NCI-H446 treated with DMSO at 0.1 percent for 48 hours (cell line): ENCODE measurements around the gene RNF115.
"Not testable (repeated sequence)": the region's sequence is repeated elsewhere in the genome, so short reads cannot be mapped to it uniquely, and the experiment has no call there.

ENCODE experiments used
- DNase-seq: peaks from one replicate; lab custom pipeline; 2025; lab: John Stamatoyannopoulos, UW

RNF115 gene

GRCh38 chr1:145777357-145778145 lies 46.3 kb downstream of the RNF115 start:
- DNase-seq: no peak

GRCh38 chr1:145773423-145773822 lies 50.5 kb downstream of the RNF115 start:
- DNase-seq: no peak

GRCh38 chr1:145771056-145771455 lies 52.8 kb downstream of the RNF115 start:
- DNase-seq: no peak

- DNase-seq: not testable (repeated sequence)
Observed at GRCh38 chr1:145768004-145768403, 55.9 kb downstream of the RNF115 start.

GRCh38 chr1:145766926-145767325 lies 57.0 kb downstream of the RNF115 start:
- not testable (repeated sequence) for DNase-seq

- not testable (repeated sequence) for DNase-seq
Observed at GRCh38 chr1:145765585-145766360, 58.1 kb downstream of the RNF115 start.

- DNase-seq: not testable (repeated sequence)
Observed at GRCh38 chr1:145765127-145765526, 58.8 kb downstream of the RNF115 start.

- not testable (repeated sequence) for DNase-seq
Observed at GRCh38 chr1:145764231-145764940, 59.5 kb downstream of the RNF115 start.

GRCh38 chr1:145762001-145762400 lies 61.9 kb downstream of the RNF115 start:
- not testable (repeated sequence) for DNase-seq

- DNase-seq: not testable (repeated sequence)
Observed at GRCh38 chr1:145761498-145761897, 62.4 kb downstream of the RNF115 start.

- DNase-seq: not testable (repeated sequence)
Observed at GRCh38 chr1:145760395-145760949, 63.4 kb downstream of the RNF115 start.

GRCh38 chr1:145759721-145760120 lies 64.2 kb downstream of the RNF115 start:
- DNase-seq: no peak

GRCh38 chr1:145758575-145758974 lies 65.3 kb downstream of the RNF115 start:
- DNase-seq: peak; percentile 50

- peak; percentile 90 for DNase-seq
Observed at GRCh38 chr1:145758116-145758515, 65.8 kb downstream of the RNF115 start.

- DNase-seq: no peak
Observed at GRCh38 chr1:145757420-145757819, 66.5 kb downstream of the RNF115 start.

GRCh38 chr1:145751491-145752037 lies 72.3 kb downstream of the RNF115 start:
- DNase-seq: peak; percentile 65

GRCh38 chr1:145750426-145750825 lies 73.5 kb downstream of the RNF115 start:
- no peak for DNase-seq

- DNase-seq: no peak
Observed at GRCh38 chr1:145747398-145748247, 76.3 kb downstream of the RNF115 start.

- no peak for DNase-seq
Observed at GRCh38 chr1:145740269-145740668, 83.6 kb downstream of the RNF115 start.

GRCh38 chr1:145736191-145736590 lies 87.7 kb downstream of the RNF115 start:
- no peak for DNase-seq

GRCh38 chr1:145730900-145731299 lies 93.0 kb downstream of the RNF115 start:
- DNase-seq: no peak
